ENCODE measurements around the gene ASTN2.

GRCh38 chr9:116724123-116724522 lies 690.7 kb downstream of the ASTN2 start:
- TF ChIP-seq CTCF (conservative IDR thresholded peaks at IDR 0.05; ENCODE audit: low read length) (no peak), EZH2phosphoT487 (IDR thresholded peaks at IDR 0.05; ENCODE audit: borderline replicate concordance, low read depth, low read length) (no peak)
